HCT116 (cell line): ENCODE results near the gene MAPK4. TPM values are rescaled to one million over a fixed set of nuclear protein-coding genes. Genes with fewer than 3 reads are reported as not detected.
"Not testable (repeated sequence)": the region's sequence is repeated elsewhere in the genome, so short reads cannot be mapped to it uniquely, and the experiment has no call there.

Source experiments
- ATAC-seq: fragments of 200-7000 bp; cut with Tn5 transposase; 2 replicates; pipeline ENCODE4 v1.9.1; 2020; ENCODE audit warnings: mild to moderate bottlenecking, moderate library complexity
- BruUV-seq: library from RNA; stranded (reverse); fragments of 400-500 nt; replicated peaks from 2 replicates; lab custom pipeline; 2021; lab: Mats Ljungman, UMichigan
- CTCF ChIA-PET: fragments of 300-600 bp; sonication (Branson Sonifier 250); formaldehyde crosslinking; loops from one replicate; lab custom pipeline; 2021; ENCODE audit warnings: antibody characterized with exemption; lab: Charles Lee
- POLR2A ChIA-PET: fragments of 300-600, 350-600 bp; sonication (Branson Sonifier 250); formaldehyde crosslinking; loops from one replicate; lab custom pipeline; 2021; ENCODE audit warnings: antibody characterized with exemption; lab: Charles Lee
- RAD21 ChIA-PET, 2 experiments: fragments of 300-600 bp; sonication (Branson Sonifier 250); formaldehyde crosslinking; loops; one replicate each; lab custom pipeline; 2023; ENCODE audit warnings: low total read pairs in 2 of 2; ENCODE audit not compliant: uncharacterized antibody in 2 of 2, unreplicated experiment in 2 of 2, low non-redundant PET in 1 of 2; lab: Charles Lee
- DNase-seq: peaks from one replicate; pipeline ENCODE4 v3.0.0-alpha.2; 2010; ENCODE audit warnings: low read depth, low spot score
- H2AFZ ChIP-seq: fragments of 200-600 bp; shearing (Covaris generic), sonication (generic); 2 replicates; pipeline ENCODE4 v1.6.1; 2017; ENCODE audit warnings: low read depth, mixed run types, mixed read lengths, antibody characterized with exemption, low read length; ENCODE audit not compliant: poor library complexity, severe bottlenecking
- H3K27ac ChIP-seq: 2 replicates; pipeline ENCODE4 v1.5.1; 2012; ENCODE audit warnings: low read depth, low read length
- H3K27me3 ChIP-seq: fragments of 200-600 bp; sonication (generic); 2 replicates; pipeline ENCODE4 v1.6.1; 2016; ENCODE audit warnings: mixed run types, low read length, mixed read lengths; ENCODE audit not compliant: insufficient read depth
- H3K36me3 ChIP-seq, 2 experiments: fragments of 200-500 bp in 1 of 2; fragments of 200-600 bp in 1 of 2; sonication (Bioruptor generic) in 1 of 2; sonication (generic) in 1 of 2; 2 replicates each; pipeline versions ENCODE4 v1.5.1 to v1.6.1; 2014 to 2016; ENCODE audit warnings: low read length in 2 of 2, inconsistent platforms in 1 of 2, mixed read lengths in 1 of 2, mixed run types in 1 of 2; ENCODE audit not compliant: insufficient read depth in 2 of 2, control insufficient read depth in 1 of 2
- H3K4me1 ChIP-seq, 2 experiments: fragments of 200-600 bp in 1 of 2; sonication (generic) in 1 of 2; 2 replicates each; pipeline versions ENCODE4 v1.5.1 to v1.6.1; 2012 to 2017; ENCODE audit warnings: low read length in 2 of 2, inconsistent platforms in 1 of 2, mild to moderate bottlenecking in 1 of 2, mixed read lengths in 1 of 2, mixed run types in 1 of 2, moderate library complexity in 1 of 2; ENCODE audit not compliant: insufficient read depth in 2 of 2, control insufficient read depth in 1 of 2
- H3K4me2 ChIP-seq: fragments of 200-600 bp; sonication (generic); 2 replicates; pipeline ENCODE4 v1.6.1; 2017; ENCODE audit warnings: mixed run types, low read length, mixed read lengths
- H3K4me3 ChIP-seq, 2 experiments: fragments of 200-600 bp in 1 of 2; sonication (generic) in 1 of 2; replicated peaks in 1 of 2; 2 replicates each; pipeline ENCODE4 v1.5.1; 2011 to 2016; ENCODE audit warnings: low read length in 2 of 2, control low read depth in 1 of 2, low read depth in 1 of 2, mild to moderate bottlenecking in 1 of 2, mixed read lengths in 1 of 2, mixed run types in 1 of 2
- H3K79me2 ChIP-seq: fragments of 200-600 bp; sonication (generic); 2 replicates; pipeline ENCODE4 v1.6.1; 2017; ENCODE audit warnings: mild to moderate bottlenecking, mixed run types, low read length, moderate library complexity, mixed read lengths; ENCODE audit not compliant: insufficient read depth
- H3K9ac ChIP-seq: fragments of 200-600 bp; sonication (generic); 2 replicates; pipeline ENCODE4 v1.6.1; 2016; ENCODE audit warnings: low read length, mixed read lengths
- H3K9me2 ChIP-seq: fragments of 200-600 bp; sonication (generic), shearing (Covaris generic); 2 replicates; pipeline ENCODE4 v1.6.1; 2017; ENCODE audit warnings: mixed run types, mild to moderate bottlenecking, moderate library complexity; ENCODE audit not compliant: insufficient read depth
- H3K9me3 ChIP-seq, 2 experiments: fragments of 200-500 bp in 1 of 2; fragments of 200-600 bp in 1 of 2; sonication (Bioruptor generic) in 1 of 2; sonication (generic) in 1 of 2; 2 replicates each; pipeline ENCODE4 v1.6.1; 2014 to 2017; ENCODE audit warnings: low read length in 2 of 2, mixed read lengths in 2 of 2, inconsistent platforms in 1 of 2, low read depth in 1 of 2, mild to moderate bottlenecking in 1 of 2, mixed run types in 1 of 2, moderate library complexity in 1 of 2; ENCODE audit not compliant: control insufficient read depth in 1 of 2, insufficient read depth in 1 of 2
- H4K20me1 ChIP-seq: fragments of 200-600 bp; sonication (generic), shearing (Covaris generic); 2 replicates; pipeline ENCODE4 v1.6.1; 2017; ENCODE audit warnings: mixed run types, mild to moderate bottlenecking, moderate library complexity; ENCODE audit not compliant: insufficient read depth
- CEBPB ChIP-seq: IDR thresholded peaks from 2 replicates; pipeline ENCODE4 v1.6.1; 2012; ENCODE audit warnings: low read depth
- YY1 ChIP-seq: IDR thresholded peaks from 2 replicates; pipeline ENCODE4 v1.6.1; 2011; ENCODE audit warnings: low read length, low read depth, moderate library complexity, mild to moderate bottlenecking; ENCODE audit not compliant: insufficient replicate concordance; ENCODE audit errors: extremely low read depth
- intact Hi-C: fragments of 100-400 bp; cut with micrococcal nuclease; formaldehyde crosslinking; loops from 2 replicates; pipeline ENCODE4 v1.10.0; 2022
- total RNA-seq: library from RNA; stranded (reverse); gene quantifications from one replicate; pipeline ENCODE4 v1.2.1, GENCODE V29; 2021; ENCODE audit not compliant: unreplicated experiment
- TF ChIP-seq, protein P1 (sequence below): IDR thresholded peaks from 2 replicates; pipeline ENCODE4 v1.6.1; 2012; ENCODE audit warnings: low read depth

Gene MAPK4
- total RNA-seq, 1 experiment from 2014 or later = 0.89 TPM

GRCh38 chr18:50571606-50572005 is 11.7 kb downstream of the MAPK4 start (continued):
- TF ChIP-seq, protein P1, sequence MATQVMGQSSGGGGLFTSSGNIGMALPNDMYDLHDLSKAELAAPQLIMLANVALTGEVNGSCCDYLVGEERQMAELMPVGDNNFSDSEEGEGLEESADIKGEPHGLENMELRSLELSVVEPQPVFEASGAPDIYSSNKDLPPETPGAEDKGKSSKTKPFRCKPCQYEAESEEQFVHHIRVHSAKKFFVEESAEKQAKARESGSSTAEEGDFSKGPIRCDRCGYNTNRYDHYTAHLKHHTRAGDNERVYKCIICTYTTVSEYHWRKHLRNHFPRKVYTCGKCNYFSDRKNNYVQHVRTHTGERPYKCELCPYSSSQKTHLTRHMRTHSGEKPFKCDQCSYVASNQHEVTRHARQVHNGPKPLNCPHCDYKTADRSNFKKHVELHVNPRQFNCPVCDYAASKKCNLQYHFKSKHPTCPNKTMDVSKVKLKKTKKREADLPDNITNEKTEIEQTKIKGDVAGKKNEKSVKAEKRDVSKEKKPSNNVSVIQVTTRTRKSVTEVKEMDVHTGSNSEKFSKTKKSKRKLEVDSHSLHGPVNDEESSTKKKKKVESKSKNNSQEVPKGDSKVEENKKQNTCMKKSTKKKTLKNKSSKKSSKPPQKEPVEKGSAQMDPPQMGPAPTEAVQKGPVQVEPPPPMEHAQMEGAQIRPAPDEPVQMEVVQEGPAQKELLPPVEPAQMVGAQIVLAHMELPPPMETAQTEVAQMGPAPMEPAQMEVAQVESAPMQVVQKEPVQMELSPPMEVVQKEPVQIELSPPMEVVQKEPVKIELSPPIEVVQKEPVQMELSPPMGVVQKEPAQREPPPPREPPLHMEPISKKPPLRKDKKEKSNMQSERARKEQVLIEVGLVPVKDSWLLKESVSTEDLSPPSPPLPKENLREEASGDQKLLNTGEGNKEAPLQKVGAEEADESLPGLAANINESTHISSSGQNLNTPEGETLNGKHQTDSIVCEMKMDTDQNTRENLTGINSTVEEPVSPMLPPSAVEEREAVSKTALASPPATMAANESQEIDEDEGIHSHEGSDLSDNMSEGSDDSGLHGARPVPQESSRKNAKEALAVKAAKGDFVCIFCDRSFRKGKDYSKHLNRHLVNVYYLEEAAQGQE = no peak
- TF ChIP-seq CEBPB = no peak
- TF ChIP-seq YY1 = no peak

- ATAC-seq, intact Hi-C loops, RAD21 ChIA-PET, H3K27ac ChIP-seq, H3K36me3 ChIP-seq, DNase-seq, H3K4me3 ChIP-seq, H3K4me1 ChIP-seq, H3K9me2 ChIP-seq, H3K9me3 ChIP-seq, BruUV-seq, H4K20me1 ChIP-seq, CTCF ChIA-PET, H3K9ac ChIP-seq, H3K4me2 ChIP-seq, POLR2A ChIA-PET, H3K79me2 ChIP-seq, H2AFZ ChIP-seq: not testable (repeated sequence)
- H3K27me3 ChIP-seq = peaks cover 13% of the 10 kb centered on the region
Observed at GRCh38 chr18:50573196-50573595, 13.3 kb downstream of the MAPK4 start.
